K562 (cell line): ENCODE data around the gene MBD3L4. TPM values are rescaled to one million over a fixed set of nuclear protein-coding genes. Genes with fewer than 3 reads are reported as not detected.

Source experiments
- E2F3 ChIP-seq: fragments of 250-450 bp; sonication (Bioruptor Pico); IDR thresholded peaks from 2 replicates; pipeline ENCODE4 v1.4.0; 2020; ENCODE audit warnings: mild to moderate bottlenecking
- HMBOX1 ChIP-seq: sonication (generic); IDR thresholded peaks from 2 replicates; pipeline ENCODE4 v1.6.1; 2016
- HMG20B ChIP-seq: fragments of 250-450 bp; sonication (Bioruptor Pico); IDR thresholded peaks from 2 replicates; pipeline ENCODE4 v1.5.0; 2021; ENCODE audit warnings: mild to moderate bottlenecking
- MEF2A ChIP-seq: IDR thresholded peaks from 2 replicates; pipeline ENCODE4 v1.6.1; 2011; ENCODE audit warnings: low read depth, mild to moderate bottlenecking, low read length, moderate library complexity; ENCODE audit not compliant: control insufficient read depth
- PHB ChIP-seq: fragments of 250-450 bp; sonication (Bioruptor Pico); IDR thresholded peaks from 2 replicates; pipeline ENCODE4 v1.5.0; 2021
- SMAD1 ChIP-seq: fragments of 150-350 bp; IDR thresholded peaks from 2 replicates; pipeline ENCODE4 v1.6.1; 2014; ENCODE audit warnings: low read length, low read depth; ENCODE audit not compliant: partially characterized antibody
- SMC3 ChIP-seq: conservative IDR thresholded peaks from 2 replicates; pipeline ENCODE4 v1.6.1; 2011; ENCODE audit warnings: low read depth, low read length, improper control_type of control experiment; ENCODE audit not compliant: insufficient read depth
- TEAD4 ChIP-seq, 2 experiments: sonication (generic) in 1 of 2; formaldehyde crosslinking in 1 of 2; IDR thresholded peaks; 2 replicates each; pipeline versions ENCODE4 v1.6.1 to v1.8.0; 2012 to 2022; ENCODE audit warnings: borderline replicate concordance in 1 of 2, inconsistent platforms in 1 of 2, low read length in 1 of 2, mild to moderate bottlenecking in 1 of 2, missing genetic modification reagents in 1 of 2
- ZBTB40 ChIP-seq, 2 experiments: fragments of 450-650 bp in 1 of 2; sonication (generic) in 1 of 2; formaldehyde crosslinking in 1 of 2; IDR thresholded peaks; 2 replicates each; pipeline versions ENCODE4 v1.7.1 to v1.9.0; 2016 to 2022; ENCODE audit warnings: inconsistent platforms in 1 of 2, mild to moderate bottlenecking in 1 of 2, missing genetic modification reagents in 1 of 2
- ZNF431 ChIP-seq: sonication (generic); formaldehyde crosslinking; IDR thresholded peaks from 2 replicates; pipeline ENCODE4 v1.8.0; 2022; ENCODE audit warnings: mild to moderate bottlenecking, missing genetic modification reagents
- ZNF668 ChIP-seq: fragments of 250-450 bp; sonication (Bioruptor Pico); IDR thresholded peaks from 2 replicates; pipeline ENCODE4 v1.8.0; 2022; ENCODE audit warnings: mild to moderate bottlenecking, inconsistent platforms
- polyA plus RNA-seq, 8 experiments: library from polyadenylated mRNA; depleted of rRNA in 4 of 8; stranded (reverse) in 5 of 8; unstranded in 3 of 8; fragments of >200 nt; fragmentation: Nextera tagmentation in 2 of 8; fragmentation: Illumina TruSeq in 1 of 8; extraction: Ambion mirVana in 2 of 8; extraction: Trizol in 1 of 8; gene quantifications; 2 replicates each; pipeline versions ENCODE4 v1.2.1 to v1.2.3, GENCODE V29; 2011 to 2014; ENCODE audit warnings: inconsistent platforms in 1 of 8, missing spikeins in 1 of 8
- total RNA-seq, 7 experiments: library from RNA; depleted of rRNA in 6 of 7; stranded (reverse); fragments of >200 nt in 6 of 7; fragmentation: Illumina TruSeq in 2 of 7; extraction: Trizol in 2 of 7; gene quantifications; 2 replicates each; pipeline versions ENCODE4 v1.2.1 to v1.2.3, GENCODE V29; 2011 to 2021; ENCODE audit warnings: low replicate concordance in 1 of 7
- TF ChIP-seq, protein P1 (sequence below), 2 experiments: fragments of 450-650 bp in 1 of 2; IDR thresholded peaks; 2 replicates each; pipeline ENCODE4 v1.6.1; 2011 to 2017; ENCODE audit warnings: low read depth in 2 of 2, antibody characterized with exemption in 1 of 2, borderline replicate concordance in 1 of 2, low read length in 1 of 2, mild to moderate bottlenecking in 1 of 2, mixed read lengths in 1 of 2; ENCODE audit not compliant: control insufficient read depth in 1 of 2

The MBD3L4 gene
- total and polyA plus RNA-seq, 9 of the 15 experiments (the other 6 are each of a cell fraction or from before 2014, with no cell fraction given) = not detected

DNA sequence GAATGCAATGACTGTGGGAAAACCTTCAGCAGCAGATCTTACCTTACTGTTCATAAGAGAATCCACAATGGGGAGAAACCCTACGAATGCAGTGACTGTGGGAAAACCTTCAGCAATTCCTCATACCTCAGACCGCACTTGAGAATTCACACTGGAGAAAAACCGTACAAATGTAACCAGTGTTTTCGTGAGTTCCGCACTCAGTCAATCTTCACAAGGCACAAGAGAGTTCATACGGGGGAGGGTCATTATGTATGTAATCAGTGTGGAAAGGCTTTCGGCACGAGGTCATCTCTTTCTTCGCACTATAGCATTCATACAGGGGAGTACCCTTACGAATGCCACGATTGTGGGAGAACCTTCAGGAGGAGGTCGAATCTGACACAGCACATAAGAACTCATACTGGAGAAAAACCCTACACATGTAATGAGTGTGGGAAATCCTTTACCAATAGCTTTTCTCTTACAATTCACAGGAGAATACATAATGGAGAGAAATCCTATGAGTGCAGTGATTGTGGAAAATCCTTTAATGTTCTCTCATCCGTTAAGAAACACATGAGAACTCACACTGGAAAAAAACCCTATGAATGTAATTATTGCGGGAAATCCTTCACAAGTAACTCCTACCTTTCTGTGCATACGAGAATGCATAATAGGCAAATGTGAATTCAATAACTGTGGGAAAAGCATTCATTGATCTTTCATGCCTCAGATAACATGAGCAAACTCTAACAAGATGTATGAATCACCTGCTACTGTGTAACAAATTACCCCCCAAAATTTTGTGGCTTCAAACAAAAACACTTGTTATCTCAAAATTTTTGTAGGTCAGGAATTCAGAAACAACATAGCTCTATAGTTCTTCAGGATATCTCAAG is 43.3 kb upstream of the MBD3L4 start (continued):
- TF ChIP-seq ZNF668 (CRISPR knock-in tag) = no peak
- peak; percentile 59; the same call in 1 of the 2 replicates for TF ChIP-seq TEAD4 (IDR thresholded peaks at IDR 0.05; ENCODE audit: low read length)
- TF ChIP-seq TEAD4 (CRISPR knock-in tag; IDR thresholded peaks at IDR 0.05; ENCODE audit: borderline replicate concordance) = no peak
- 0 out of 2 replicates have a peak, but pooled peaks have one; percentile 15 for TF ChIP-seq ZBTB40 (IDR thresholded peaks at IDR 0.05)
- 0 out of 2 replicates have a peak, but pooled peaks have one; percentile 28 for TF ChIP-seq ZBTB40 (CRISPR knock-in tag; IDR thresholded peaks at IDR 0.05)
- no peak for TF ChIP-seq HMBOX1
- no peak for TF ChIP-seq SMAD1
- TF ChIP-seq, protein P1, sequence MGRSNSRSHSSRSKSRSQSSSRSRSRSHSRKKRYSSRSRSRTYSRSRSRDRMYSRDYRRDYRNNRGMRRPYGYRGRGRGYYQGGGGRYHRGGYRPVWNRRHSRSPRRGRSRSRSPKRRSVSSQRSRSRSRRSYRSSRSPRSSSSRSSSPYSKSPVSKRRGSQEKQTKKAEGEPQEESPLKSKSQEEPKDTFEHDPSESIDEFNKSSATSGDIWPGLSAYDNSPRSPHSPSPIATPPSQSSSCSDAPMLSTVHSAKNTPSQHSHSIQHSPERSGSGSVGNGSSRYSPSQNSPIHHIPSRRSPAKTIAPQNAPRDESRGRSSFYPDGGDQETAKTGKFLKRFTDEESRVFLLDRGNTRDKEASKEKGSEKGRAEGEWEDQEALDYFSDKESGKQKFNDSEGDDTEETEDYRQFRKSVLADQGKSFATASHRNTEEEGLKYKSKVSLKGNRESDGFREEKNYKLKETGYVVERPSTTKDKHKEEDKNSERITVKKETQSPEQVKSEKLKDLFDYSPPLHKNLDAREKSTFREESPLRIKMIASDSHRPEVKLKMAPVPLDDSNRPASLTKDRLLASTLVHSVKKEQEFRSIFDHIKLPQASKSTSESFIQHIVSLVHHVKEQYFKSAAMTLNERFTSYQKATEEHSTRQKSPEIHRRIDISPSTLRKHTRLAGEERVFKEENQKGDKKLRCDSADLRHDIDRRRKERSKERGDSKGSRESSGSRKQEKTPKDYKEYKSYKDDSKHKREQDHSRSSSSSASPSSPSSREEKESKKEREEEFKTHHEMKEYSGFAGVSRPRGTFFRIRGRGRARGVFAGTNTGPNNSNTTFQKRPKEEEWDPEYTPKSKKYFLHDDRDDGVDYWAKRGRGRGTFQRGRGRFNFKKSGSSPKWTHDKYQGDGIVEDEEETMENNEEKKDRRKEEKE (IDR thresholded peaks at IDR 0.05; ENCODE audit: borderline replicate concordance in 1 of 2, control insufficient read depth in 1 of 2, low read depth in 2 of 2, low read length in 1 of 2) = 0 out of 4 replicates have a peak, but pooled peaks of 1 of the 2 experiments have one; percentile 32
- no peak for TF ChIP-seq PHB (CRISPR knock-in tag)
- TF ChIP-seq E2F3 (CRISPR knock-in tag) = no peak
- no peak for TF ChIP-seq MEF2A
- TF ChIP-seq SMC3 = no peak
- no peak for TF ChIP-seq ZNF431 (CRISPR knock-in tag)
- TF ChIP-seq HMG20B = no peak
